Bronchial epithelial cell (primary cell): Measurements from ENCODE around the gene SGPP1. TPM values are rescaled to one million over a fixed set of nuclear protein-coding genes. Genes with fewer than 3 reads are reported as not detected.

Experiments
- DNase-seq: peaks from one replicate; pipeline ENCODE4 v3.0.0-alpha.2; 2010; ENCODE audit warnings: low read depth
- FAIRE-seq: peaks from 2 replicates; lab custom pipeline; 2011; peaks lifted over from hg19 to GRCh38; lab: Jason Lieb, UNC
- H3K27me3 ChIP-seq: 2 replicates; pipeline ENCODE4 v1.5.1; 2011; ENCODE audit warnings: low read length; ENCODE audit not compliant: control insufficient read depth, insufficient read depth
- H3K36me3 ChIP-seq: 2 replicates; pipeline ENCODE4 v1.5.1; 2011; ENCODE audit warnings: low read length; ENCODE audit not compliant: control insufficient read depth, insufficient read depth
- H3K4me3 ChIP-seq: 2 replicates; pipeline ENCODE4 v1.5.1; 2011; ENCODE audit warnings: mild to moderate bottlenecking, low read depth, low read length, control low read depth
- total RNA-seq: library from RNA; depleted of rRNA; stranded (reverse); fragments of >200 nt; gene quantifications from 2 replicates; pipeline ENCODE4 v1.2.1, GENCODE V29; 2014
- TF ChIP-seq, protein P1 (sequence below): IDR thresholded peaks from 2 replicates; pipeline ENCODE4 v1.5.1; 2011; ENCODE audit warnings: mild to moderate bottlenecking, moderate library complexity, low read length, control low read depth, inconsistent platforms; ENCODE audit not compliant: insufficient read depth, severe bottlenecking

The SGPP1 gene
- total RNA-seq, 1 donor from 2014 or later, result 35.3 TPM

DNA sequence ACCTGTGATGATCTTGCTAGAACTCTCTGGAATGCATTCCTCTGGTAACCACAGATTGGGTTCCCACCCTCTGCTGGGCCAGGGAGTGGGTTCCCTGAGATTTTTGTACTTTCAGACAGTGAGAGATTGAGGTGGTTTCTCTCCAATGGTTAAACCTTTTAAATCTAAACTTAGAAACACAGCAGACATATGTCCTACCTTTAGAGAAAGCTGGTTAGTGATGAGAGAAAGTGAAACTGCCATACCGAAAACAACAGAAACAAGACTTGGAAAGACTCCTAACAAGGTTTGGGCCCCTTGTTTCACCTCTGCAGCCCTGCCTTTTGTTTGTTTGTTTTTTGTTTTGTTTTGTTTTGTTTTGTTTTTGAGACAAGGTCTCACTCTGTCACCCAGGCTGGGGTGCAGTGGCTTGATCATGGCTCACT is 9.7 kb upstream of the SGPP1 start:
- no peak overlapping the region for H3K4me3 ChIP-seq

DNA sequence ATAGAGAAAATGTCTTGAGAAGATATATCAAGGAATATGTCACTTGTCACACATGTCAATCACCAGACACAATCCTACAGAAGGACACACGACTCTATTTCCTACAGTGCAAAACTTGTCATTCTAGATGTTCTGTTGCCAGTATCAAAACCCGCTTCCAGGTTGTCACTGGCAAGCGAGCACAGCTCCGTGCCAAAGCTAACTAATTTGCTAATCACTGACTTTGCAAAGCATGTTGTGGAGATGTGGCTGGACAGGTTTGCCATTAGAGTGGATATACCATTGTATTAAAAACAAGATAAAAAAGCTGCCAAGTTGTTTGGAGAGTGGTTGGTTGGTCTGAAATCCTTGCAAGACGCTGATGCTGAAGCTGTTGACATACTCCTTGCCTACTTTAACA is 7.9 kb upstream of the SGPP1 start:
- TF ChIP-seq, protein P1, sequence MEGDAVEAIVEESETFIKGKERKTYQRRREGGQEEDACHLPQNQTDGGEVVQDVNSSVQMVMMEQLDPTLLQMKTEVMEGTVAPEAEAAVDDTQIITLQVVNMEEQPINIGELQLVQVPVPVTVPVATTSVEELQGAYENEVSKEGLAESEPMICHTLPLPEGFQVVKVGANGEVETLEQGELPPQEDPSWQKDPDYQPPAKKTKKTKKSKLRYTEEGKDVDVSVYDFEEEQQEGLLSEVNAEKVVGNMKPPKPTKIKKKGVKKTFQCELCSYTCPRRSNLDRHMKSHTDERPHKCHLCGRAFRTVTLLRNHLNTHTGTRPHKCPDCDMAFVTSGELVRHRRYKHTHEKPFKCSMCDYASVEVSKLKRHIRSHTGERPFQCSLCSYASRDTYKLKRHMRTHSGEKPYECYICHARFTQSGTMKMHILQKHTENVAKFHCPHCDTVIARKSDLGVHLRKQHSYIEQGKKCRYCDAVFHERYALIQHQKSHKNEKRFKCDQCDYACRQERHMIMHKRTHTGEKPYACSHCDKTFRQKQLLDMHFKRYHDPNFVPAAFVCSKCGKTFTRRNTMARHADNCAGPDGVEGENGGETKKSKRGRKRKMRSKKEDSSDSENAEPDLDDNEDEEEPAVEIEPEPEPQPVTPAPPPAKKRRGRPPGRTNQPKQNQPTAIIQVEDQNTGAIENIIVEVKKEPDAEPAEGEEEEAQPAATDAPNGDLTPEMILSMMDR, result no peak
- Histone ChIP-seq H3K27me3 (no peaks in the 10 kb centered on the region), H3K36me3 (no peaks in the 10 kb centered on the region), H3K4me3 (no peak overlapping the region)
- FAIRE-seq (no peak), DNase-seq (no peak)

More for the DNA sequence above, 9.7 kb upstream of the SGPP1 start:
- TF ChIP-seq, protein P1, result no peak
- FAIRE-seq (no peak), DNase-seq (no peak)
- Histone ChIP-seq H3K27me3 (no peaks in the 10 kb centered on the region), H3K36me3 (no peaks in the 10 kb centered on the region)

DNA sequence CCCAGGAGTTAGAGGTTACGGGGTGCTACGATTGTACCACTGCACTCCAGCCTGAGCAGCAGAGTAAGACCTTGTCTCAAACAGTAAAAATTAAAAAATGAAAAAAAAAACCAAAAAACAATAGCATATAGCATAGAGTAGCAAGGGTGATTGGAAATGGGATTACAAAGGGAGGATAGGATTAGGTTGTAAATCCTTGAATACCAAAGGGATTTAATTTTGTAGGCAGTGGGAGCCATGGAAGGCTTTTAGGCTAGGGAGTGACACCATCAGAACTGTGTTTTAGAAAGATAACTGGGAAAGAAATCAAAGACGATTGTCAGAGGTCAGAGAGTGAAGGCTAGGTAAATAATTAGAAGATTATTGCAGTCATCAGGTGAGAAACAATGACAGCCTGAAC is 2.8 kb upstream of the SGPP1 start:
- DNase-seq, result no peak
- FAIRE-seq, result no peak
- TF ChIP-seq, protein P1, result no peak
- Histone ChIP-seq H3K4me3 (no peak overlapping the region), H3K36me3 (no peaks in the 10 kb centered on the region), H3K27me3 (no peaks in the 10 kb centered on the region)

DNA sequence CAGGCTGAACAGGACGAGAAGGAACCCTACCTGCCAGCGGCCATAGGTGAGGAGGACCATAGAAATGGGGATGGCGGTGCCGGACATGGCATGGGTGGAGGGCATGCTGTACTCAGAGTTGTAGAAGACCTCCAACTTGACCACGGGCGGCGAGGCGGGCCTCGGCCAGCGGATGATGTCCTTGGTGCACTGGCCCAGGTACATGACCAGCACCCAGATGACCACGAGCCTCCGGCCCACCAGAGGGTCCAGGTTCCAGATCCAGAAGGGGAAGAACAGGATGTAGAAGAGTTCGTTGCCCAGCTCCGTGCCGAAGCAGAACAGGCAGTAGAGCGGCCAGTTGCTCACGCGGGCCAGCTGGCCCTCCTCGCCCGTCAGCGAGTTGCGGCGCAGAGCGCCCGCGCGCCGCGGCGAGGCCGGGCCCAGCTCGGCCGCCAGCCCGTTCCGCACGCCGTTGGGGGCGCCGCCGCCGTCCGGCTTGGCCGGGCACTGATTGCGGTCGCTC is 582 bp downstream of the SGPP1 start:
- TF ChIP-seq, protein P1, result no peak
- Histone ChIP-seq H3K4me3 (peak overlapping the region; percentile 60), H3K27me3 (no peaks in the 10 kb centered on the region), H3K36me3 (no peaks in the 10 kb centered on the region)
- no peak for DNase-seq
- FAIRE-seq, result no peak

DNA sequence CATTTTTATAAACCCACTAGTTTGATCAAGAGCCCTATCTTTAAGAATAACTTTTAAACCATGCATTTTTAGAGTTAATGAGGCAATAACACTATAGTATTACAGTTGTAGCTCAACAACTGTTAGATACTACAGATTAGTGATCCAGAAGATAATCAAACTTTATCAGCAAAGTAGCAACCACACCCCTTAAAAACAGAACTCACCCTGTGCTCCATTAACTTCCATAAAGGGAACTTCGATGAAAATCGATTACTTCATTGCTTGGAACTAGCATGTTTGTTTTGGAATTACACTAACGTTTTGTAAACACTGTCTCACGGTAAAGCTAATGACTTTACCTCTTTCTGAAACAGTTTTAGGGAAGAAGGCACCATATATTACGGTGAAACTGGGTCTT is 1.4 kb downstream of the SGPP1 start:
- Histone ChIP-seq H3K4me3 (peak overlapping the region; percentile 60), H3K36me3 (no peaks in the 10 kb centered on the region), H3K27me3 (no peaks in the 10 kb centered on the region)
- no peak for DNase-seq
- FAIRE-seq, result no peak
- TF ChIP-seq, protein P1, result no peak
